GM10248 (cell line): ENCODE data around the gene VAV1.

Experiments used
- CTCF ChIA-PET: fragments of 300-600 bp; sonication (Branson Sonifier 250); formaldehyde crosslinking; extraction: SDS; loops from one replicate; lab custom pipeline; 2021; ENCODE audit warnings: antibody characterized with exemption; lab: Yijun Ruan, JAX
- POLR2A ChIA-PET: fragments of 350-650 bp; sonication (Branson Sonifier 250); formaldehyde crosslinking; extraction: SDS; loops from one replicate; lab custom pipeline; 2020; ENCODE audit warnings: antibody characterized with exemption; lab: Yijun Ruan, JAX
- DNase-seq: peaks from one replicate; pipeline ENCODE4 v3.0.0; 2012; ENCODE audit errors: extremely low spot score
- TF ChIP-seq, protein P1 (sequence below): IDR thresholded peaks from 2 replicates; pipeline ENCODE4 v1.5.1; 2012; ENCODE audit warnings: mild to moderate bottlenecking, low read depth; ENCODE audit errors: extremely low read depth, missing control alignments, control extremely low read depth

The VAV1 gene

GRCh38 chr19:6750062-6750461 is 22.4 kb upstream of the VAV1 start:
- no peak for DNase-seq
- ChIA-PET CTCF (no interaction called here), POLR2A (interaction anchor here (0.5 kb wide), 1 partner anchor 66 kb away, joined by 3 read pairs; no protein-coding TSS in a partner anchor)
- TF ChIP-seq, protein P1, sequence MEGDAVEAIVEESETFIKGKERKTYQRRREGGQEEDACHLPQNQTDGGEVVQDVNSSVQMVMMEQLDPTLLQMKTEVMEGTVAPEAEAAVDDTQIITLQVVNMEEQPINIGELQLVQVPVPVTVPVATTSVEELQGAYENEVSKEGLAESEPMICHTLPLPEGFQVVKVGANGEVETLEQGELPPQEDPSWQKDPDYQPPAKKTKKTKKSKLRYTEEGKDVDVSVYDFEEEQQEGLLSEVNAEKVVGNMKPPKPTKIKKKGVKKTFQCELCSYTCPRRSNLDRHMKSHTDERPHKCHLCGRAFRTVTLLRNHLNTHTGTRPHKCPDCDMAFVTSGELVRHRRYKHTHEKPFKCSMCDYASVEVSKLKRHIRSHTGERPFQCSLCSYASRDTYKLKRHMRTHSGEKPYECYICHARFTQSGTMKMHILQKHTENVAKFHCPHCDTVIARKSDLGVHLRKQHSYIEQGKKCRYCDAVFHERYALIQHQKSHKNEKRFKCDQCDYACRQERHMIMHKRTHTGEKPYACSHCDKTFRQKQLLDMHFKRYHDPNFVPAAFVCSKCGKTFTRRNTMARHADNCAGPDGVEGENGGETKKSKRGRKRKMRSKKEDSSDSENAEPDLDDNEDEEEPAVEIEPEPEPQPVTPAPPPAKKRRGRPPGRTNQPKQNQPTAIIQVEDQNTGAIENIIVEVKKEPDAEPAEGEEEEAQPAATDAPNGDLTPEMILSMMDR, result no peak

- DNase-seq, result no peak
- ChIA-PET POLR2A (no interaction called here), CTCF (interaction anchor here (4.3 kb wide), 1 partner anchor 13 kb away, joined by 14 read pairs; the partner anchor contains the start of gene GPR108)
- TF ChIP-seq, protein P1, result no peak
These were observed 21.3 kb upstream of the VAV1 start for GRCh38 chr19:6751189-6751588.

- no peak for DNase-seq
- ChIA-PET CTCF (interaction anchor here (1.2 to 4.3 kb wide), 4 partner anchors 11 to 20 kb away, joined by 3 to 14 read pairs (median 4); partner anchors contain the start of genes GPR108 and VAV1), POLR2A (interaction anchor here (0.5 kb wide), 1 partner anchor 27 kb away, joined by 4 read pairs; no protein-coding TSS in a partner anchor)
- TF ChIP-seq, protein P1, result no peak
These were observed 20.0 kb upstream of the VAV1 start for GRCh38 chr19:6752256-6753177.

- ChIA-PET POLR2A (no interaction called here), CTCF (interaction anchor here (1.1 to 4.3 kb wide), 5 partner anchors 12 to 19 kb away, joined by 3 to 14 read pairs (median 3); partner anchors contain the start of genes GPR108, TRIP10 and VAV1)
These were observed 19.1 kb upstream of the VAV1 start for GRCh38 chr19:6753178-6754031.

GRCh38 chr19:6754136-6754535 is 18.4 kb upstream of the VAV1 start:
- POLR2A ChIA-PET, result interaction anchor here (0.6 to 0.7 kb wide), 2 partner anchors 9 to 12 kb away, joined by 3 to 4 read pairs; no protein-coding TSS in a partner anchor
- DNase-seq, result no peak
- CTCF ChIA-PET, result interaction anchor here (0.8 to 4.3 kb wide), 11 partner anchors 10 to 238 kb away, joined by 3 to 14 read pairs (median 3); partner anchors contain the start of genes GPR108, TRIP10 and VAV1
- TF ChIP-seq, protein P1, result no peak

More at GRCh38 chr19:6753178-6754031, 19.1 kb upstream of the VAV1 start:
- TF ChIP-seq, protein P1, result peak; percentile 66
- peak; percentile 91 for DNase-seq
